T-helper 2 cell treated with Interferon-gamma antibody and Interleukin-4, amounts not matched to agents 100 ng/mL and 5 ng/mL, for 36 hours (primary cell): Measurements from ENCODE around the gene BOC. TPM values are rescaled to one million over a fixed set of nuclear protein-coding genes. Genes with fewer than 3 reads are reported as not detected.
"Not testable (repeated sequence)": the region's sequence is repeated elsewhere in the genome, so short reads cannot be mapped to it uniquely, and the experiment has no call there.

Experiments used
- intact Hi-C: fragments of 100-400 bp; cut with micrococcal nuclease; formaldehyde crosslinking; loops from one replicate; pipeline ENCODE4 v1.15.1; 2023
- total RNA-seq: library from RNA; stranded (reverse); gene quantifications from 2 replicates; pipeline ENCODE4 v1.2.3, GENCODE V29; 2022

The BOC gene, protein sequence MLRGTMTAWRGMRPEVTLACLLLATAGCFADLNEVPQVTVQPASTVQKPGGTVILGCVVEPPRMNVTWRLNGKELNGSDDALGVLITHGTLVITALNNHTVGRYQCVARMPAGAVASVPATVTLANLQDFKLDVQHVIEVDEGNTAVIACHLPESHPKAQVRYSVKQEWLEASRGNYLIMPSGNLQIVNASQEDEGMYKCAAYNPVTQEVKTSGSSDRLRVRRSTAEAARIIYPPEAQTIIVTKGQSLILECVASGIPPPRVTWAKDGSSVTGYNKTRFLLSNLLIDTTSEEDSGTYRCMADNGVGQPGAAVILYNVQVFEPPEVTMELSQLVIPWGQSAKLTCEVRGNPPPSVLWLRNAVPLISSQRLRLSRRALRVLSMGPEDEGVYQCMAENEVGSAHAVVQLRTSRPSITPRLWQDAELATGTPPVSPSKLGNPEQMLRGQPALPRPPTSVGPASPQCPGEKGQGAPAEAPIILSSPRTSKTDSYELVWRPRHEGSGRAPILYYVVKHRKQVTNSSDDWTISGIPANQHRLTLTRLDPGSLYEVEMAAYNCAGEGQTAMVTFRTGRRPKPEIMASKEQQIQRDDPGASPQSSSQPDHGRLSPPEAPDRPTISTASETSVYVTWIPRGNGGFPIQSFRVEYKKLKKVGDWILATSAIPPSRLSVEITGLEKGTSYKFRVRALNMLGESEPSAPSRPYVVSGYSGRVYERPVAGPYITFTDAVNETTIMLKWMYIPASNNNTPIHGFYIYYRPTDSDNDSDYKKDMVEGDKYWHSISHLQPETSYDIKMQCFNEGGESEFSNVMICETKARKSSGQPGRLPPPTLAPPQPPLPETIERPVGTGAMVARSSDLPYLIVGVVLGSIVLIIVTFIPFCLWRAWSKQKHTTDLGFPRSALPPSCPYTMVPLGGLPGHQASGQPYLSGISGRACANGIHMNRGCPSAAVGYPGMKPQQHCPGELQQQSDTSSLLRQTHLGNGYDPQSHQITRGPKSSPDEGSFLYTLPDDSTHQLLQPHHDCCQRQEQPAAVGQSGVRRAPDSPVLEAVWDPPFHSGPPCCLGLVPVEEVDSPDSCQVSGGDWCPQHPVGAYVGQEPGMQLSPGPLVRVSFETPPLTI
- 0.05 and 0.27 TPM in 2 replicates for total RNA-seq

- intact Hi-C loops: loop anchor here (10.0 kb wide), 1 partner anchor 437 kb away; no protein-coding TSS in a partner anchor
Observed at GRCh38 chr3:113211330-113212149, at the start of gene BOC. Gene BOC (plus strand): TSS chr3:113211557. CDS start chr3:113249803, 38,246 bp downstream.

DNA sequence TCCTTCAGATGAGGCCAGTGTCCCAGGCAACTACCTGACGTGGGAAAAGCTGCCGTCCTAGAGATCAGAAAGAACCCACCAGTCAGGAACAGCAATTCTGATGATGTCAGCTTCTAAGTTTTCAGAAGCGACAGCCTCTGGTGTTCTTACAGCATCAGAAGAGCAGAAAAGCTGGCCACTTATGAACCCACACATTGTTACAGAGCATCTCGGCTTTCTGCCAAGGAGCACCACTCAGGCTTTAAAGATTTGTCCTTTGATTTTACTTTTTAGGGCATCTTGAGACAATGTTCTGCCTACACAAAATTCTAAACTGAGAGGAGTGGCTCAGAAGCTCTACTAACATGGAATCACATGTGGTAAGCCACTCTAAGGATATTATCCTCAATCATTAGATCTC, 49.7 kb upstream of the BOC start:
- intact Hi-C loops: no loop called here

DNA sequence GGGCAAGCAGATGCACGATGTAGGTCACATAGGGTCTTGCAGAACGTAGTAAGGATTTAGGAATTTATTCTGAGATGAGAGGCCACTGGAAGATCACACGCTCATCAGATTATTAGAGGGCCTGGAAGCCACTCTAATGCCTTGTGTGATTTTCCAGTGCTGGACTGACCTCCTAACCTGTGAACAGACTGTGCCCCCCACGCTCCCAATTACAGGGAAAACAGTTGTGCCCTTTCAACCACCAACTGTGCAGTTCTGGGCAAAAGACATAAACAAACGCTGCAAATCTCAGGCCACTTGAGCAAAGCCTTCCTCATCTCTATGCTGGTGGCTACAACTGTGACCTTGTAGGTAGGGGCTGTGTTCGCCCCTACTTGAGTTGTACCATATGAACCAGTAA, 48.2 kb upstream of the BOC start:
- intact Hi-C loops: no loop called here

GRCh38 chr3:113165841-113166240, 45.5 kb upstream of the BOC start:
- intact Hi-C loops: no loop called here

GRCh38 chr3:113166357-113166718, 45.0 kb upstream of the BOC start:
- intact Hi-C loops: no loop called here

DNA sequence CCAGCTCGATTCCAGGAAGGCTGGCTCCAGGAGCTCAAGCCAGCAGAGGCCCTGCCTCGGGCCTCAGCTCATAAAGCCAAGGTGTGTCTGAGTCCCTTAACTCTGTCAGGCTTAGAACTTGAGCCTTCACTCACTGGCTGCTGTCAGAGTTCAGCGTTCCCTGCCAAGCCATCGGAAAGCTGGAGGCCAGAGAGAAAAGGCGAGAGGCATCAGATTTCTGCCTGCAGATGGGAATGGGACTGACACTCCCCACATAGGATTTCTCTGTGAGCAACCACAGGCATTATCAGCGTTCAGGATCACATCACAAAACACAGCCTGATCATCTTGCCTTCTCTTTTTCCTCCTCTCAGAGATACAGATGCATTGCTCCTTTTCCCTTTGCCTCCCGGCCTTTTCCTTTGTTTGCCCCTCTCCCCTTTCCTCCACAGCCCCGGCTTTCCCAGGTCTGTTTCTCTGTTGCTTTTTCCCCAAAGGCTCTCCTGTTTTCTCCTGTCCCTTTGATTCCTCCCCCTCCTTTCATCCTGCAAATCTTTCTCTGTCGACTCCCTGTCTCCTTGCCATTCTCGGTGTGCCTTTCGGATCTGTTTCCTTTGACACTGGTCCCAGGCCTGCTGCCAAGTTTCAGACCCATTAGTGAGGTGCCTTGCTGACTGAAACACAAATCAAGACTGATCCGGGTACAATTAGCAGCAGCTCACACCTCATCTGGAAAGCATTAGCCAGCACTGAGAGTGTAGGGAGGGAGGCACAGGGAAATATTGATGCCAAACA, 44.5 kb upstream of the BOC start:
- intact Hi-C loops: no loop called here

DNA sequence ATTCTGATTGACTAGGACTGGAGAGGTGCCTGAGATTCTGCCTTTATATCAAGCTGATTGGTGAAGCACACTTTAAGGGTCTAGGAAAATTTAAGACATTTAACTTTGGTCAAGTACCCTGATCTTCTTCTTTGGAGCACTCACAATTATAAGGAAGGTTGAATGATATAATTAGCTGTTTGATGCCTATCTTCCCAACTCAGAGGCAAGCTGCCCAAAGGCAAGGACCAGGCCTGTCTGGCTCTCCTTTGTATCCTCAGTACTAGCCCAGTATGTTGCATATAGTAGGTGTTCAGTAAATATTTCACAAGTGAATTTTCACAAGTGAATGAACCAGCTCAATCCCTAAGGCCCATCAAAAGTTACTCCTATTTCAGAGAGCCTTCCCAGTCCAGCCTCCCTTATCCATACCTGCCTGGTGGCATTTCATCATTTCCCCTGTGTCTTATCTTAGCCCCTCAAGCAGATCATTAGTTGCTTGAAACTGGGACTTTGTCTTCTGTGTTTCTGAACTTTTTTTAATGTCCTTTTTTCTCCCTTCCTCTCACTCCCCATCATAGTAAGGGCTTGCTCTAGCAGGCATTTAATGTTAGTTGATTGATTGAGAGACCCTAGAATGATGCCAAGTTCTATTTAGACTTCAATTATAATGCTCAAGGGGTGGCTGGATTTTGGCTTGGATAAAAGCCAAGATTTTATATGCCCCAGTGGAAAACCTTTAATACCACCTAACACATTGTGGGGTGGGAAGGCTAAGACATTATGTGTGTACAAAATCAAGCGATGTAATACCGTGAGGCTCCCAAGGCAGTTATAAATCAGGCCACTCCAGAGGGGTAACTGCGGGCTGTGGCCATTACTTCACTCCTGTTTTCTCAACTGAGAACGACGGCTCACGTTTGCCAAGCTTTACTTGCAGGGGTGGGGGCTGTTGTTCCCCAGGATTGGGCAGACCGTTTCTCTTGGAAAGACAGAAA, 43.2 kb upstream of the BOC start:
- intact Hi-C loops: no loop called here

- intact Hi-C loops: no loop called here
Observed at GRCh38 chr3:113169891-113170452, 41.4 kb upstream of the BOC start.

GRCh38 chr3:113170771-113171170, 40.6 kb upstream of the BOC start:
- intact Hi-C loops: no loop called here

GRCh38 chr3:113171675-113172300, 39.6 kb upstream of the BOC start:
- intact Hi-C loops: not testable (repeated sequence)

DNA sequence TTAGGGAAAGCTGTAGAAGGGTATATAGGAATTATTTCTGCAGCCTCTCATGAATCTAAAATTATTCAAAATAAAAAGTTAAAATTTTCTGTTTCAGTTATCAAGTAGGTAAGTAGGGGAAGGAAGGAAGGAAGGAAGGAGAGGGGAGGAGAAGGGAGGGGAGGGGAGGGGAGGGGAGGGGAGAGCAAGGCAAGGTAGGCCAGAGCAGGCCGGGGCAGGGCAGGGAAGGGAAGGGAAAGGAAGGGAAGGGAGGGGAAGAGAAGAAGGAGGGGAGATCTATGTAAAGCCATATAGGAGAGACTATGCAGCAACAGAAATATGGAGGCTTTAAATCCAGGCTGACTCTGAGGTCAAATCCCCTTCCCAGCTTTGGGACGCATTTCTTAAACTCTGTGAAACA, 38.3 kb upstream of the BOC start:
- intact Hi-C loops: no loop called here

DNA sequence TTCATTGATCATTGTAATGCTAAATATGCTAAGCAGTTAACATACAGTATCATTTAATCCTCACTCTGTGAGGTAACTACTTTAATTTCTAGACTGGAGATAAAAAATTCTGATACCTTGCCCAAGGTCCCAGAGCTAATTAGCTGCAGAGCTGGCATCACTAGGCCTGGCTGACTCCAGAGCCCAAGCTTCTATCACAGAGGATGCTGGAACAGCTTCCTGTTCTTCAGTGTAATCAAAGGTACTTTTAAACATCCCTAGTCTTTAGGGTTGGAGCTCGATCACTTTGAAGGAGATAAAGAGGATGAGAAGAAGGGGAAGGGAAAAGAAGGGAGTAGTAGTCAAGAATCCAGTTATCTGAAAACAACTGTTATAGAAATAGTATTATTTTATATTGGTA, 37.1 kb upstream of the BOC start:
- intact Hi-C loops: no loop called here

GRCh38 chr3:113174801-113175485, 36.4 kb upstream of the BOC start:
- intact Hi-C loops: no loop called here

DNA sequence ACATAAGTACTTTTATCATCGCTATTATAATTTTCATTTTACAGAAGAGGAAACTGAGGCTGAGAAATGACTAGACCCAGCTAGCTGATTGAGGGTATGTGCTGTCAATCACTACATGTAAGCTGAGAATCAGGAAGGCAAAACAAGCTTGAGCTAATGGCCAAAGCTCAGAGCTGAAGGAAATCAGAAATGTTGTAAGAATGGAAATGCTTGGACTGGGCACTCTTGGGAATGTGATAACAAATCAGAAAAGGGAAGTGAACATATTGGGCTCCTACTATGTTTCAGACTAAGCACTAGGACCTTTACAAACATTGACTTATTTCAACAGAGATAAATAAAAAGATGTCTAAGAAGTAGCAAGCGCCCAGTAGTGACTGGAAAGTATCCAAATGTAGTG, 33.8 kb upstream of the BOC start:
- intact Hi-C loops: no loop called here

DNA sequence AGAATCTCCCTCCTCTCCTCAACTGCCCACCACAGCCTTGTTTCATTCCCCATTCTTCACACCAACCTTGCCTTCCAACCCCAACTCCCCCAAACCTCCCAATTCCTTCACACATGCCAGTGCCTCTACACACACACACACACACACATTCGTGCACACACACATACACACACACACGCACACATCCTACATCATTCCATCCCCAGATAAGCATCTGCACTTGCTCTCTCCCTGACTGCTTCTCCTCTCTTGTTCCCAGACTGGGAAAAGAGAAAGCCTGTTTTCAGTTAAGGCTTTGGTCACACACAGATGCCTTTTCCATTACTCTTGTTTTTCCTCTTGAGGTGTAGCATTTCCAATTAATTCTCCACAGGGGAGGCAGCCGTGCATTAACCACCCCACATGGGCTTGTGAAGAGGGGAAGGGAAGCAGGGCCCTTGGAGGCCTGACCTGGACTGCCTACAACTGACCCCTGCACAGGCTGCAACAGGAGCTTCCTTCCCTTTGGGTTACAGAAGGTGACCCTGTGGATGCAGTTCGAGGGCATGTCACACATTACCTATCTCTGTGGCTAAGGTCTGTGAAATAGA, 32.0 kb upstream of the BOC start:
- intact Hi-C loops: no loop called here

GRCh38 chr3:113183748-113184661, 27.4 kb upstream of the BOC start:
- intact Hi-C loops: no loop called here
